PC-9 (cell line): ENCODE measurements around the gene TANC1. TPM values are rescaled to one million over a fixed set of nuclear protein-coding genes. Genes with fewer than 3 reads are reported as not detected.

Experiments
- BruUV-seq: library from RNA; stranded (reverse); fragments of 400-500 nt; replicated peaks from 2 replicates; lab custom pipeline; 2021; lab: Mats Ljungman, UMichigan
- CTCF ChIA-PET: fragments of 300-600 bp; sonication (Branson Sonifier 250); formaldehyde crosslinking; loops from one replicate; lab custom pipeline; 2022; ENCODE audit warnings: antibody characterized with exemption; lab: Charles Lee
- POLR2A ChIA-PET: fragments of 300-600 bp; sonication (Branson Sonifier 250); formaldehyde crosslinking; loops from one replicate; lab custom pipeline; 2022; ENCODE audit warnings: antibody characterized with exemption; ENCODE audit not compliant: unreplicated experiment; lab: Charles Lee
- DNase-seq, 2 experiments: peaks; one replicate each; pipeline versions ENCODE4 v3.0.0 to v3.0.0-alpha.2; 2015 to 2022; ENCODE audit warnings: mixed read lengths in 1 of 2
- H2AFZ ChIP-seq: fragments of 200-600 bp; sonication (generic); 2 replicates; pipeline ENCODE4 v1.8.1; 2017; ENCODE audit warnings: antibody characterized with exemption
- H3F3A ChIP-seq: fragments of 200-600 bp; sonication (generic); 2 replicates; pipeline ENCODE4 v1.8.1; 2017; ENCODE audit warnings: antibody characterized with exemption, mild to moderate bottlenecking, low read depth; ENCODE audit not compliant: insufficient read depth
- H3K27ac ChIP-seq: fragments of 200-600 bp; sonication (generic); 2 replicates; pipeline ENCODE4 v1.6.1; 2016; ENCODE audit warnings: mixed run types
- H3K27me3 ChIP-seq: fragments of 200-600 bp; sonication (generic); 2 replicates; pipeline ENCODE4 v1.6.1; 2016; ENCODE audit warnings: low read depth, mixed run types; ENCODE audit not compliant: insufficient read depth
- H3K36me3 ChIP-seq: fragments of 200-600 bp; sonication (generic); 2 replicates; pipeline ENCODE4 v1.6.1; 2016; ENCODE audit warnings: low read depth, mixed run types
- H3K4me1 ChIP-seq: fragments of 200-600 bp; sonication (generic); replicated peaks from 2 replicates; pipeline ENCODE4 v1.6.1; 2016; ENCODE audit warnings: mixed run types; ENCODE audit not compliant: insufficient read depth
- H3K4me2 ChIP-seq: fragments of 200-600 bp; sonication (generic); 2 replicates; pipeline ENCODE4 v1.6.1; 2017; ENCODE audit warnings: mixed run types
- H3K4me3 ChIP-seq: fragments of 200-600 bp; sonication (generic); 2 replicates; pipeline ENCODE4 v1.6.1; 2016; ENCODE audit warnings: mixed run types
- H3K79me2 ChIP-seq: fragments of 200-600 bp; sonication (generic); 2 replicates; pipeline ENCODE4 v1.6.1; 2017; ENCODE audit warnings: low read depth, mixed run types
- H3K9me2 ChIP-seq: fragments of 200-600 bp; sonication (generic); 2 replicates; pipeline ENCODE4 v1.8.1; 2017; ENCODE audit warnings: mild to moderate bottlenecking; ENCODE audit not compliant: insufficient read depth
- H3K9me3 ChIP-seq: fragments of 200-600 bp; sonication (generic); 2 replicates; pipeline ENCODE4 v1.8.1; 2016; ENCODE audit warnings: low read depth; ENCODE audit not compliant: insufficient read depth
- H4K20me1 ChIP-seq: fragments of 200-600 bp; sonication (generic); 2 replicates; pipeline ENCODE4 v1.8.1; 2017; ENCODE audit not compliant: insufficient read depth
- CTCF ChIP-seq: fragments of 200-600 bp; sonication (generic); conservative IDR thresholded peaks from 2 replicates; pipeline ENCODE4 v1.6.1; 2017; ENCODE audit warnings: mixed run types, antibody characterized with exemption, mild to moderate bottlenecking, moderate library complexity
- EZH2 ChIP-seq: fragments of 200-600 bp; sonication (generic); IDR thresholded peaks from 2 replicates; pipeline ENCODE4 v1.8.0; 2017; ENCODE audit warnings: antibody characterized with exemption, low read depth
- intact Hi-C: fragments of 100-400 bp; cut with micrococcal nuclease; formaldehyde crosslinking; loops from one replicate; pipeline ENCODE4 v1.10.0; 2022; ENCODE audit not compliant: unreplicated experiment
- total RNA-seq: library from RNA; stranded (reverse); gene quantifications from 2 replicates; pipeline ENCODE4 v1.2.3, GENCODE V29; 2021

The TANC1 gene
- total RNA-seq, 1 experiment from 2014 or later: 26.0 TPM

- intact Hi-C loops: no loop called here
- Histone ChIP-seq H3K4me3 (no peak overlapping the region), H3K27me3 (no peaks in the 10 kb centered on the region), H4K20me1 (no peaks in the 10 kb centered on the region), H3K9me3 (no peaks in the 10 kb centered on the region), H3K4me2 (no peak overlapping the region), H2AFZ (no peak overlapping the region), H3K27ac (no peak overlapping the region), H3K4me1 (no peaks in the 10 kb centered on the region), H3K9me2 (no peaks in the 10 kb centered on the region), H3K79me2 (peaks cover 29% of the 10 kb centered on the region; the same call in 1 of the 2 replicates), H3K36me3 (no peaks in the 10 kb centered on the region), H3F3A (peaks cover 5% of the 10 kb centered on the region; the same call in 1 of the 2 replicates)
- ChIA-PET POLR2A (interaction anchor here (0.7 kb wide), 1 partner anchor 11 kb away, joined by 3 read pairs; no protein-coding TSS in a partner anchor), CTCF (interaction anchor here (0.6 to 1.2 kb wide), 2 partner anchors 11 to 128 kb away, joined by 3 to 5 read pairs; no protein-coding TSS in a partner anchor)
- no TSS peak for BruUV-seq
- DNase-seq: peak in 1 of 2 experiments; percentile 26
- no peak for TF ChIP-seq CTCF
- TF ChIP-seq EZH2: no peak
Measured at GRCh38 chr2:159042115-159042850, 73.8 kb downstream of the TANC1 start.

GRCh38 chr2:159043710-159044109 is 75.3 kb downstream of the TANC1 start:
- CTCF ChIA-PET: no interaction called here
- POLR2A ChIA-PET: no interaction called here
- no peaks in the 10 kb centered on the region for H3K4me1 ChIP-seq

More at GRCh38 chr2:159043710-159044109, 75.3 kb downstream of the TANC1 start:
- Histone ChIP-seq H4K20me1 (no peaks in the 10 kb centered on the region), H3K9me2 (no peaks in the 10 kb centered on the region), H3F3A (peaks cover 5% of the 10 kb centered on the region; the same call in 1 of the 2 replicates), H3K9me3 (no peaks in the 10 kb centered on the region), H2AFZ (no peak overlapping the region), H3K79me2 (peaks cover 25% of the 10 kb centered on the region; the same call in 1 of the 2 replicates), H3K36me3 (no peaks in the 10 kb centered on the region), H3K27me3 (no peaks in the 10 kb centered on the region), H3K4me2 (no peak overlapping the region), H3K27ac (no peak overlapping the region), H3K4me3 (no peak overlapping the region)
- no TSS peak for BruUV-seq
- no peak for DNase-seq
- intact Hi-C loops: no loop called here
- TF ChIP-seq CTCF: no peak
- TF ChIP-seq EZH2: no peak
